ENCODE results near the gene HOXD3.

DNA sequence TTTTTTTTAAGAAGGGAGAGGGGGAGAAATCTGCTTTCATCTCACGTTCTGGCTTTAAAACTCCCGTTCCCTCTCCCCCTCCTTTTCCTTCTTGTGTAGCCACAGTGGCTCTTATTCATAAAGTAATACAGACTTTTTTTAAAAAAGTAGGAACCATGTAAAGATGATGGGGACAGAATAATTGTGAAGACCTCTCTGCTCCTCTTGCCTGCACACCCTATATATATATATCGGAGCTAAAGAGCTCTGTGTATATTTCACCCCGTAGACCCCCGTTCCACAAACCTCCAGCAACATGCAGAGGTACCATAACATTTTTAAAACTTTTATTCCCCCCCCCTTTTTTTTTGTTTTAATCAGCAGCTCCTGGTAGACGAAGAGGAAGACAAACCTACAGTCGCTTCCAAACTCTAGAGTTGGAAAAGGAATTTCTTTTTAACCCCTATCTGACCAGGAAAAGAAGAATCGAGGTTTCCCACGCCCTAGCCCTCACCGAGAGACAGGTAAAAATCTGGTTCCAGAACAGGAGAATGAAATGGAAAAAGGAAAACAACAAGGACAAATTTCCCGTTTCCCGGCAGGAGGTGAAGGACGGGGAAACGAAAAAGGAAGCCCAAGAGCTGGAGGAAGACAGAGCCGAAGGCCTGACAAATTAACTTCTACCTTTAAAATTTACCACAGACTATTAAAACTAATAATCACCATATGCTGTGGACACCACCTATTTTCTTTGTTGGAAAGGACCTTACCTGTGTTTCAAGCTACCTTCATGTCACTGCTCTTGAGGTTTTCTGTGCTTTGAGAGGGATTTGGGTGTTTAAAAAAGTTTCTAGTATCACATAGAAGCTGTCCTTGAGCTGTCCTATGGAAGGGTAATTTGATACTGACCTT lies 25.9 kb upstream of the HOXD3 start:
- TF ChIP-seq CTCF (IDR thresholded peaks at IDR 0.05 in 8 of 11, conservative IDR thresholded peaks at IDR 0.05 in 3 of 11) (no peak), POLR2A (IDR thresholded peaks at IDR 0.05) (no peak)

All from spleen (tissue), 7 donors.